Measurements from ENCODE around the gene FBP2. TPM values are rescaled to one million over a fixed set of nuclear protein-coding genes. Genes with fewer than 3 reads are reported as not detected.

The FBP2 gene
- total RNA-seq, 1 experiment from 2014 or later = not detected

DNA sequence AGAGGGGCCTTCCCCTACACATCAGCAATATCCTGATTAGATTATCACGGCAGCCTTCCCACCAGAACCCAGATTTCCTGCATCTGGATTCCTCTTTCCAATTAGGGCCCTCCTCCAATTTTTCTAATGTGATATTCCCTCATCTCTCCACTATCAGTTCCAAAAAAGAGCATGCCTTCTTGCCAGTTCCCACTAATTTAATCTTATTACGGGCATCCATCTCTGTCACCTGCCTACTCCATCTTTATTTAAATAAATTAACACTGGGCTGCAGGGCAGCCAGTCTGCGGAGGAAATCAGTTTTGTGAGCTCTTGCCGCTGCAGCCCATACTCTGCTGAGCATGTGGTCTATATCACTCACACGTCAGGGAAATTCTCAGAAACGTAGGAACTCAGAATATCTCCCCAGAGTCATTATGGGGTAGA lies 16.6 kb upstream of the FBP2 start:
- ChIA-PET POLR2A (no interaction called here), CTCF (no interaction called here)
- no peaks in the 10 kb centered on the region for H3K9me3 ChIP-seq (ENCODE audit: control insufficient read depth in 1 of 2, insufficient read depth in 1 of 2, low read depth in 1 of 2, low read length in 2 of 2)

More for the DNA sequence above, 16.6 kb upstream of the FBP2 start:
- no peak overlapping the region for H3K4me2 ChIP-seq (ENCODE audit: low read length)
- intact Hi-C loops (cut with micrococcal nuclease) = no loop called here
- no peak overlapping the region for H3K4me3 ChIP-seq (replicated peaks in 1 of 2; ENCODE audit: low read depth in 1 of 2, low read length in 2 of 2)
- H3K27me3 ChIP-seq (ENCODE audit: insufficient read depth, low read length) = no peaks in the 10 kb centered on the region
- no peak overlapping the region for H2AFZ ChIP-seq (ENCODE audit: low read depth, low read length, poor library complexity, severe bottlenecking)
- no peak for DNase-seq (ENCODE audit: low read depth, low spot score)
- no peaks in the 10 kb centered on the region for H3K4me1 ChIP-seq (ENCODE audit: control insufficient read depth in 1 of 2, insufficient read depth in 2 of 2, low read length in 2 of 2)
- no peaks in the 10 kb centered on the region for H4K20me1 ChIP-seq (ENCODE audit: insufficient read depth)
- RAD21 ChIA-PET (ENCODE audit: low non-redundant PET in 1 of 2, low total read pairs in 2 of 2, uncharacterized antibody in 2 of 2, unreplicated experiment in 2 of 2) = no interaction called here
- H3K9ac ChIP-seq (ENCODE audit: low read length) = no peak overlapping the region
- H3K36me3 ChIP-seq (ENCODE audit: control insufficient read depth in 1 of 2, insufficient read depth in 2 of 2, low read length in 2 of 2) = no peaks in the 10 kb centered on the region
- no TSS peak for BruUV-seq (replicated peaks)
- H3K79me2 ChIP-seq (ENCODE audit: insufficient read depth, low read length) = no peaks in the 10 kb centered on the region
- H3K27ac ChIP-seq (ENCODE audit: low read depth, low read length) = no peak overlapping the region
- ATAC-seq = no peak
- TF ChIP-seq, protein P1, sequence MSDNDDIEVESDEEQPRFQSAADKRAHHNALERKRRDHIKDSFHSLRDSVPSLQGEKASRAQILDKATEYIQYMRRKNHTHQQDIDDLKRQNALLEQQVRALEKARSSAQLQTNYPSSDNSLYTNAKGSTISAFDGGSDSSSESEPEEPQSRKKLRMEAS (IDR thresholded peaks at IDR 0.05) = no peak
- no peak for TF ChIP-seq ZNF274 (IDR thresholded peaks at IDR 0.05; ENCODE audit: low read depth, low read length)
- no peak for TF ChIP-seq SRF (IDR thresholded peaks at IDR 0.05; ENCODE audit: low read depth)
- TF ChIP-seq, protein P2, sequence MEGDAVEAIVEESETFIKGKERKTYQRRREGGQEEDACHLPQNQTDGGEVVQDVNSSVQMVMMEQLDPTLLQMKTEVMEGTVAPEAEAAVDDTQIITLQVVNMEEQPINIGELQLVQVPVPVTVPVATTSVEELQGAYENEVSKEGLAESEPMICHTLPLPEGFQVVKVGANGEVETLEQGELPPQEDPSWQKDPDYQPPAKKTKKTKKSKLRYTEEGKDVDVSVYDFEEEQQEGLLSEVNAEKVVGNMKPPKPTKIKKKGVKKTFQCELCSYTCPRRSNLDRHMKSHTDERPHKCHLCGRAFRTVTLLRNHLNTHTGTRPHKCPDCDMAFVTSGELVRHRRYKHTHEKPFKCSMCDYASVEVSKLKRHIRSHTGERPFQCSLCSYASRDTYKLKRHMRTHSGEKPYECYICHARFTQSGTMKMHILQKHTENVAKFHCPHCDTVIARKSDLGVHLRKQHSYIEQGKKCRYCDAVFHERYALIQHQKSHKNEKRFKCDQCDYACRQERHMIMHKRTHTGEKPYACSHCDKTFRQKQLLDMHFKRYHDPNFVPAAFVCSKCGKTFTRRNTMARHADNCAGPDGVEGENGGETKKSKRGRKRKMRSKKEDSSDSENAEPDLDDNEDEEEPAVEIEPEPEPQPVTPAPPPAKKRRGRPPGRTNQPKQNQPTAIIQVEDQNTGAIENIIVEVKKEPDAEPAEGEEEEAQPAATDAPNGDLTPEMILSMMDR (IDR thresholded peaks at IDR 0.05 in 2 of 3, conservative IDR thresholded peaks at IDR 0.05 in 1 of 3; ENCODE audit: borderline replicate concordance in 1 of 3, insufficient read depth in 1 of 3, low read depth in 2 of 3, low read length in 2 of 3) = no peak
- TF ChIP-seq RAD21 (IDR thresholded peaks at IDR 0.05; ENCODE audit: low read depth) = no peak
- no peak for TF ChIP-seq EGR1 (IDR thresholded peaks at IDR 0.05; ENCODE audit: low read depth)
- no peak for TF ChIP-seq ELF1 (IDR thresholded peaks at IDR 0.05; ENCODE audit: borderline replicate concordance, low read depth)
- no peak for TF ChIP-seq YY1 (IDR thresholded peaks at IDR 0.05; ENCODE audit: extremely low read depth, insufficient replicate concordance, low read depth, low read length)
- TF ChIP-seq, protein P3, sequence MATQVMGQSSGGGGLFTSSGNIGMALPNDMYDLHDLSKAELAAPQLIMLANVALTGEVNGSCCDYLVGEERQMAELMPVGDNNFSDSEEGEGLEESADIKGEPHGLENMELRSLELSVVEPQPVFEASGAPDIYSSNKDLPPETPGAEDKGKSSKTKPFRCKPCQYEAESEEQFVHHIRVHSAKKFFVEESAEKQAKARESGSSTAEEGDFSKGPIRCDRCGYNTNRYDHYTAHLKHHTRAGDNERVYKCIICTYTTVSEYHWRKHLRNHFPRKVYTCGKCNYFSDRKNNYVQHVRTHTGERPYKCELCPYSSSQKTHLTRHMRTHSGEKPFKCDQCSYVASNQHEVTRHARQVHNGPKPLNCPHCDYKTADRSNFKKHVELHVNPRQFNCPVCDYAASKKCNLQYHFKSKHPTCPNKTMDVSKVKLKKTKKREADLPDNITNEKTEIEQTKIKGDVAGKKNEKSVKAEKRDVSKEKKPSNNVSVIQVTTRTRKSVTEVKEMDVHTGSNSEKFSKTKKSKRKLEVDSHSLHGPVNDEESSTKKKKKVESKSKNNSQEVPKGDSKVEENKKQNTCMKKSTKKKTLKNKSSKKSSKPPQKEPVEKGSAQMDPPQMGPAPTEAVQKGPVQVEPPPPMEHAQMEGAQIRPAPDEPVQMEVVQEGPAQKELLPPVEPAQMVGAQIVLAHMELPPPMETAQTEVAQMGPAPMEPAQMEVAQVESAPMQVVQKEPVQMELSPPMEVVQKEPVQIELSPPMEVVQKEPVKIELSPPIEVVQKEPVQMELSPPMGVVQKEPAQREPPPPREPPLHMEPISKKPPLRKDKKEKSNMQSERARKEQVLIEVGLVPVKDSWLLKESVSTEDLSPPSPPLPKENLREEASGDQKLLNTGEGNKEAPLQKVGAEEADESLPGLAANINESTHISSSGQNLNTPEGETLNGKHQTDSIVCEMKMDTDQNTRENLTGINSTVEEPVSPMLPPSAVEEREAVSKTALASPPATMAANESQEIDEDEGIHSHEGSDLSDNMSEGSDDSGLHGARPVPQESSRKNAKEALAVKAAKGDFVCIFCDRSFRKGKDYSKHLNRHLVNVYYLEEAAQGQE (IDR thresholded peaks at IDR 0.05; ENCODE audit: low read depth) = no peak
- TF ChIP-seq, protein P4, sequence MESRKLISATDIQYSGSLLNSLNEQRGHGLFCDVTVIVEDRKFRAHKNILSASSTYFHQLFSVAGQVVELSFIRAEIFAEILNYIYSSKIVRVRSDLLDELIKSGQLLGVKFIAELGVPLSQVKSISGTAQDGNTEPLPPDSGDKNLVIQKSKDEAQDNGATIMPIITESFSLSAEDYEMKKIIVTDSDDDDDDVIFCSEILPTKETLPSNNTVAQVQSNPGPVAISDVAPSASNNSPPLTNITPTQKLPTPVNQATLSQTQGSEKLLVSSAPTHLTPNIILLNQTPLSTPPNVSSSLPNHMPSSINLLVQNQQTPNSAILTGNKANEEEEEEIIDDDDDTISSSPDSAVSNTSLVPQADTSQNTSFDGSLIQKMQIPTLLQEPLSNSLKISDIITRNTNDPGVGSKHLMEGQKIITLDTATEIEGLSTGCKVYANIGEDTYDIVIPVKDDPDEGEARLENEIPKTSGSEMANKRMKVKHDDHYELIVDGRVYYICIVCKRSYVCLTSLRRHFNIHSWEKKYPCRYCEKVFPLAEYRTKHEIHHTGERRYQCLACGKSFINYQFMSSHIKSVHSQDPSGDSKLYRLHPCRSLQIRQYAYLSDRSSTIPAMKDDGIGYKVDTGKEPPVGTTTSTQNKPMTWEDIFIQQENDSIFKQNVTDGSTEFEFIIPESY (IDR thresholded peaks at IDR 0.05; ENCODE audit: extremely low read depth, insufficient replicate concordance, low read length) = no peak
- TF ChIP-seq FOSL1 (IDR thresholded peaks at IDR 0.05; ENCODE audit: low read depth) = no peak
- TF ChIP-seq POLR2A (IDR thresholded peaks at IDR 0.05; ENCODE audit: borderline replicate concordance, extremely low read depth, insufficient read depth, insufficient read length) = no peak
- no peak for TF ChIP-seq CBX3 (IDR thresholded peaks at IDR 0.05; ENCODE audit: low read depth)
- TF ChIP-seq SP1 (IDR thresholded peaks at IDR 0.05; ENCODE audit: low read depth) = no peak
- H3K9me2 ChIP-seq (ENCODE audit: insufficient read depth) = no peaks in the 10 kb centered on the region
